HFF-Myc (cell line): ENCODE measurements around the gene COPB2.

Source experiments
- DNase-seq: peaks from one replicate; pipeline ENCODE4 v3.0.0-alpha.2; 2011; ENCODE audit warnings: low read depth; ENCODE audit errors: extremely low read depth
- H3K4me3 ChIP-seq: replicated peaks from 2 replicates; pipeline ENCODE4 v1.5.1; 2011; ENCODE audit warnings: low read depth, mild to moderate bottlenecking, control low read depth, low read length
- CTCF ChIP-seq: IDR thresholded peaks from 2 replicates; pipeline ENCODE4 v1.5.1; 2012; ENCODE audit warnings: mild to moderate bottlenecking, low read depth, low read length, control low read depth; ENCODE audit errors: missing control alignments

COPB2 gene

GRCh38 chr3:139325551-139325950 is 63.9 kb downstream of the COPB2 start:
- no peak for DNase-seq
- TF ChIP-seq CTCF, result no peak
- H3K4me3 ChIP-seq, result no peak overlapping the region

GRCh38 chr3:139324456-139324855 is 65.0 kb downstream of the COPB2 start:
- TF ChIP-seq CTCF, result no peak
- H3K4me3 ChIP-seq, result no peak overlapping the region
- no peak for DNase-seq

GRCh38 chr3:139323146-139323545 is 66.3 kb downstream of the COPB2 start:
- no peak overlapping the region for H3K4me3 ChIP-seq

GRCh38 chr3:139322346-139322745 is 67.1 kb downstream of the COPB2 start:
- DNase-seq, result no peak
- H3K4me3 ChIP-seq, result no peak overlapping the region
- TF ChIP-seq CTCF, result no peak

More at GRCh38 chr3:139323146-139323545, 66.3 kb downstream of the COPB2 start:
- no peak for TF ChIP-seq CTCF
- DNase-seq, result no peak

GRCh38 chr3:139320551-139321309 is 68.7 kb downstream of the COPB2 start:
- TF ChIP-seq CTCF, result no peak
- no peak for DNase-seq
- no peak overlapping the region for H3K4me3 ChIP-seq

GRCh38 chr3:139319428-139320402 is 69.7 kb downstream of the COPB2 start:
- no peak overlapping the region for H3K4me3 ChIP-seq
- no peak for DNase-seq
- TF ChIP-seq CTCF, result peak; percentile 68
